HCT116 (cell line): ENCODE measurements around the gene PLAGL2. TPM values are rescaled to one million over a fixed set of nuclear protein-coding genes. Genes with fewer than 3 reads are reported as not detected.

Experiments
- ATAC-seq: fragments of 200-7000 bp; cut with Tn5 transposase; 2 replicates; pipeline ENCODE4 v1.9.1; 2020; ENCODE audit warnings: mild to moderate bottlenecking, moderate library complexity
- BruUV-seq: library from RNA; stranded (reverse); fragments of 400-500 nt; replicated peaks from 2 replicates; lab custom pipeline; 2021; lab: Mats Ljungman, UMichigan
- CTCF ChIA-PET: fragments of 300-600 bp; sonication (Branson Sonifier 250); formaldehyde crosslinking; loops from one replicate; lab custom pipeline; 2021; ENCODE audit warnings: antibody characterized with exemption; lab: Charles Lee
- POLR2A ChIA-PET: fragments of 300-600, 350-600 bp; sonication (Branson Sonifier 250); formaldehyde crosslinking; loops from one replicate; lab custom pipeline; 2021; ENCODE audit warnings: antibody characterized with exemption; lab: Charles Lee
- RAD21 ChIA-PET, 2 experiments: fragments of 300-600 bp; sonication (Branson Sonifier 250); formaldehyde crosslinking; loops; one replicate each; lab custom pipeline; 2023; ENCODE audit warnings: low total read pairs in 2 of 2; ENCODE audit not compliant: uncharacterized antibody in 2 of 2, unreplicated experiment in 2 of 2, low non-redundant PET in 1 of 2; lab: Charles Lee
- DNase-seq: peaks from one replicate; pipeline ENCODE4 v3.0.0-alpha.2; 2010; ENCODE audit warnings: low read depth, low spot score
- H2AFZ ChIP-seq: fragments of 200-600 bp; shearing (Covaris generic), sonication (generic); 2 replicates; pipeline ENCODE4 v1.6.1; 2017; ENCODE audit warnings: low read depth, mixed run types, mixed read lengths, antibody characterized with exemption, low read length; ENCODE audit not compliant: poor library complexity, severe bottlenecking
- H3K27ac ChIP-seq: 2 replicates; pipeline ENCODE4 v1.5.1; 2012; ENCODE audit warnings: low read depth, low read length
- H3K27me3 ChIP-seq: fragments of 200-600 bp; sonication (generic); 2 replicates; pipeline ENCODE4 v1.6.1; 2016; ENCODE audit warnings: mixed run types, low read length, mixed read lengths; ENCODE audit not compliant: insufficient read depth
- H3K36me3 ChIP-seq, 2 experiments: fragments of 200-500 bp in 1 of 2; fragments of 200-600 bp in 1 of 2; sonication (Bioruptor generic) in 1 of 2; sonication (generic) in 1 of 2; 2 replicates each; pipeline versions ENCODE4 v1.5.1 to v1.6.1; 2014 to 2016; ENCODE audit warnings: low read length in 2 of 2, inconsistent platforms in 1 of 2, mixed read lengths in 1 of 2, mixed run types in 1 of 2; ENCODE audit not compliant: insufficient read depth in 2 of 2, control insufficient read depth in 1 of 2
- H3K4me1 ChIP-seq, 2 experiments: fragments of 200-600 bp in 1 of 2; sonication (generic) in 1 of 2; 2 replicates each; pipeline versions ENCODE4 v1.5.1 to v1.6.1; 2012 to 2017; ENCODE audit warnings: low read length in 2 of 2, inconsistent platforms in 1 of 2, mild to moderate bottlenecking in 1 of 2, mixed read lengths in 1 of 2, mixed run types in 1 of 2, moderate library complexity in 1 of 2; ENCODE audit not compliant: insufficient read depth in 2 of 2, control insufficient read depth in 1 of 2
- H3K4me2 ChIP-seq: fragments of 200-600 bp; sonication (generic); 2 replicates; pipeline ENCODE4 v1.6.1; 2017; ENCODE audit warnings: mixed run types, low read length, mixed read lengths
- H3K4me3 ChIP-seq, 2 experiments: fragments of 200-600 bp in 1 of 2; sonication (generic) in 1 of 2; replicated peaks in 1 of 2; 2 replicates each; pipeline ENCODE4 v1.5.1; 2011 to 2016; ENCODE audit warnings: low read length in 2 of 2, control low read depth in 1 of 2, low read depth in 1 of 2, mild to moderate bottlenecking in 1 of 2, mixed read lengths in 1 of 2, mixed run types in 1 of 2
- H3K79me2 ChIP-seq: fragments of 200-600 bp; sonication (generic); 2 replicates; pipeline ENCODE4 v1.6.1; 2017; ENCODE audit warnings: mild to moderate bottlenecking, mixed run types, low read length, moderate library complexity, mixed read lengths; ENCODE audit not compliant: insufficient read depth
- H3K9ac ChIP-seq: fragments of 200-600 bp; sonication (generic); 2 replicates; pipeline ENCODE4 v1.6.1; 2016; ENCODE audit warnings: low read length, mixed read lengths
- H3K9me2 ChIP-seq: fragments of 200-600 bp; sonication (generic), shearing (Covaris generic); 2 replicates; pipeline ENCODE4 v1.6.1; 2017; ENCODE audit warnings: mixed run types, mild to moderate bottlenecking, moderate library complexity; ENCODE audit not compliant: insufficient read depth
- H3K9me3 ChIP-seq, 2 experiments: fragments of 200-500 bp in 1 of 2; fragments of 200-600 bp in 1 of 2; sonication (Bioruptor generic) in 1 of 2; sonication (generic) in 1 of 2; 2 replicates each; pipeline ENCODE4 v1.6.1; 2014 to 2017; ENCODE audit warnings: low read length in 2 of 2, mixed read lengths in 2 of 2, inconsistent platforms in 1 of 2, low read depth in 1 of 2, mild to moderate bottlenecking in 1 of 2, mixed run types in 1 of 2, moderate library complexity in 1 of 2; ENCODE audit not compliant: control insufficient read depth in 1 of 2, insufficient read depth in 1 of 2
- H4K20me1 ChIP-seq: fragments of 200-600 bp; sonication (generic), shearing (Covaris generic); 2 replicates; pipeline ENCODE4 v1.6.1; 2017; ENCODE audit warnings: mixed run types, mild to moderate bottlenecking, moderate library complexity; ENCODE audit not compliant: insufficient read depth
- ATF3 ChIP-seq: IDR thresholded peaks from 2 replicates; pipeline ENCODE4 v1.6.1; 2012
- EGR1 ChIP-seq: IDR thresholded peaks from 2 replicates; pipeline ENCODE4 v1.6.1; 2012; ENCODE audit warnings: low read depth
- ELF1 ChIP-seq: IDR thresholded peaks from 2 replicates; pipeline ENCODE4 v1.6.1; 2012; ENCODE audit warnings: low read depth, borderline replicate concordance
- EZH2 ChIP-seq: fragments of 200-600 bp; sonication (generic); IDR thresholded peaks from 2 replicates; pipeline ENCODE4 v1.6.1; 2017; ENCODE audit warnings: antibody characterized with exemption, mixed run types
- POLR2A ChIP-seq: IDR thresholded peaks from 2 replicates; pipeline ENCODE4 v1.7.0; 2011; ENCODE audit warnings: borderline replicate concordance; ENCODE audit not compliant: insufficient read depth, insufficient read length; ENCODE audit errors: extremely low read depth
- RAD21 ChIP-seq: IDR thresholded peaks from 2 replicates; pipeline ENCODE4 v1.6.1; 2012; ENCODE audit warnings: low read depth, mild to moderate bottlenecking
- TCF7L2 ChIP-seq: IDR thresholded peaks from 2 replicates; pipeline ENCODE4 v1.7.0; 2011; ENCODE audit warnings: borderline replicate concordance, inconsistent platforms; ENCODE audit not compliant: insufficient read depth, insufficient read length; ENCODE audit errors: extremely low read depth
- YY1 ChIP-seq: IDR thresholded peaks from 2 replicates; pipeline ENCODE4 v1.6.1; 2011; ENCODE audit warnings: low read length, low read depth, moderate library complexity, mild to moderate bottlenecking; ENCODE audit not compliant: insufficient replicate concordance; ENCODE audit errors: extremely low read depth
- ZBTB33 ChIP-seq: IDR thresholded peaks from 2 replicates; pipeline ENCODE4 v1.6.1; 2011; ENCODE audit warnings: mild to moderate bottlenecking, low read length, moderate library complexity; ENCODE audit not compliant: insufficient replicate concordance; ENCODE audit errors: extremely low read depth
- ZNF274 ChIP-seq: fragments of 200-500 bp; sonication (Bioruptor generic); IDR thresholded peaks from 2 replicates; pipeline ENCODE4 v1.6.1; 2014; ENCODE audit warnings: mild to moderate bottlenecking, low read depth, low read length, inconsistent platforms
- intact Hi-C: fragments of 100-400 bp; cut with micrococcal nuclease; formaldehyde crosslinking; loops from 2 replicates; pipeline ENCODE4 v1.10.0; 2022
- total RNA-seq: library from RNA; stranded (reverse); gene quantifications from one replicate; pipeline ENCODE4 v1.2.1, GENCODE V29; 2021; ENCODE audit not compliant: unreplicated experiment

The PLAGL2 gene
- total RNA-seq, 1 experiment from 2014 or later = 18.3 TPM

GRCh38 chr20:32158351-32158750 lies 49.2 kb downstream of the PLAGL2 start:
- ChIA-PET CTCF (no interaction called here), RAD21 (no interaction called here), POLR2A (no interaction called here)
- H3K4me3 ChIP-seq = no peak overlapping the region
- H3K4me1 ChIP-seq = no peaks in the 10 kb centered on the region
- TF ChIP-seq RAD21 (no peak), POLR2A (no peak), ZNF274 (no peak), ATF3 (no peak), EZH2 (no peak)
- H3K9me2 ChIP-seq = no peaks in the 10 kb centered on the region
- no peaks in the 10 kb centered on the region for H3K27me3 ChIP-seq
- ATAC-seq (no peak), DNase-seq (no peak)
- H4K20me1 ChIP-seq = no peaks in the 10 kb centered on the region
- peaks cover 20 to 42% of the 10 kb centered on the region in 2 experiments for H3K36me3 ChIP-seq
- H3K9ac ChIP-seq = no peak overlapping the region
- no TSS peak for BruUV-seq
- H3K79me2 ChIP-seq = no peaks in the 10 kb centered on the region
- intact Hi-C loops = loop anchor here (10.0 kb wide), 1 partner anchor 56 kb away; no protein-coding TSS in a partner anchor
- H3K4me2 ChIP-seq = no peak overlapping the region
- H2AFZ ChIP-seq = no peak overlapping the region
- no peaks in the 10 kb centered on the region for H3K9me3 ChIP-seq
- H3K27ac ChIP-seq = no peak overlapping the region

- CTCF ChIA-PET = no interaction called here
- TF ChIP-seq YY1 (no peak), TCF7L2 (no peak), ZBTB33 (no peak), EGR1 (no peak), ELF1 (no peak), EZH2 (no peak)
- Histone ChIP-seq H4K20me1 (no peaks in the 10 kb centered on the region), H3K4me3 (no peak overlapping the region), H3K9me3 (no peaks in the 10 kb centered on the region), H3K9ac (no peak overlapping the region), H3K4me1 (no peaks in the 10 kb centered on the region), H3K36me3 (peaks cover 20 to 48% of the 10 kb centered on the region in 2 experiments), H2AFZ (no peak overlapping the region), H3K4me2 (no peak overlapping the region), H3K27ac (no peak overlapping the region), H3K79me2 (no peaks in the 10 kb centered on the region), H3K27me3 (no peaks in the 10 kb centered on the region), H3K9me2 (no peaks in the 10 kb centered on the region)
- BruUV-seq = no TSS peak
- no peak for ATAC-seq
- RAD21 ChIA-PET = no interaction called here
- intact Hi-C loops = loop anchor here (10.0 kb wide), 1 partner anchor 57 kb away; no protein-coding TSS in a partner anchor
- POLR2A ChIA-PET = no interaction called here
- DNase-seq = no peak
Measured at GRCh38 chr20:32157611-32158010, 49.9 kb downstream of the PLAGL2 start.
